AG20443 (cell line): Measurements from ENCODE around the gene SGF29.
"Not testable (repeated sequence)": the region's sequence is repeated elsewhere in the genome, so short reads cannot be mapped to it uniquely, and the experiment has no call there.

ENCODE experiments used
- DNase-seq: peaks from one replicate; pipeline ENCODE4 v3.0.0; 2012; ENCODE audit warnings: low spot score, mixed read lengths

Gene SGF29

DNA sequence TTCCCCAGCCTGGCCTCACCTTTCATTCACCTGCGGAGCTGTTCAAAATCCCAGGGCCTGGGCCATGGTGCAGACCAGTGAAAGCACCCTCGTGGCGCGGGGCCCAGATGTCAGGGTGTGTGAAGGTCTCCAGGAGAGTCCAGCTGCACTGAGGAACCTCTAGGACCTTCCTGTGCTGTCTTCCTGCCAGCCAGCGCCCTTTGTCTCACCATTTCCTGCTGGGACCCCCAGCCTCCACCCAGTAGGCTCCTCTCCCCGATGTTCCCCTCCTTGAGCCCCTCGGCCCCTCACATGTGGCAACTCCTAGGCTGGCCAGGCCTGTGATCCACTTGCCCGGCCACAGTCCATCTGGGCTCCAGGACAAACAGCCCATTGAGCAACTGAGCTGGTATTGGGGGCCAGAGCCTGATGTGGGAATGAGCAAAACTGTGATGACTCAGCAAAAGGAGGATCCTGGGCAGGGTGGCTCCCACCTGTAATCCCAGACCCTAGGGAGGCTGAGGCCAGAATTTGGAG lies 42.5 kb downstream of the SGF29 start:
- DNase-seq, result no peak

GRCh38 chr16:28596840-28597691 lies 43.3 kb downstream of the SGF29 start, which contains the start of gene SULT1A2:
TSS of gene SULT1A2 (minus strand) at chr16:28597050. CDS start at chr16:28595930, 1,120 bp downstream.
- no peak for DNase-seq

DNA sequence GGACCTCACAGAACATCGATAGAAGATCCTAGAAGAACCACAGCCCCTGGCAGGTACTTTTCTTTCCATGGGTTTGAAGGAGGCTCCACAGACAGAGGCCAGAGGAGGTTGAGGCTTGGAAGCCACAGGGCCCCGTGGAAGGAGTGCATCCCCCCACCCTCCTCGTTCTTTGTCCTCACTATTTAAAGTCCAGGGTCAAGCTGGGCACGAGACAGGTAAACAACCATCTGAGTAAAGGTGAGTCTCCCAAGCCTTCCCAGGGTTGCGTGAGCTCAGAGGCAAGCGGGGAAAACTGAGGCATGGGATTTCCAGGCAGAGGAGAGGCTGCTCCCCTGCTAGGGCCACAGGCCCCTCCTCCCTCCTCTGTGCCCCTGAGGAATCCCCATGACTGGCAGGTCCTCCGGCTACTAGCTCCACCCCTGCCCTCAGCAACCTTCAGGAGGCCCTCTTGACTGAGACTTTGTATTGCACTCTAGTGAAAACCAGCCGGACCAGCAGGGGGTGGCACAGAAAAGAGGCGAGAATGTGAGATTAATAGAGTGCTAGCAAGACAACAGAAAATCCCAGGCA lies 44.1 kb downstream of the SGF29 start:
- DNase-seq, result no peak

DNA sequence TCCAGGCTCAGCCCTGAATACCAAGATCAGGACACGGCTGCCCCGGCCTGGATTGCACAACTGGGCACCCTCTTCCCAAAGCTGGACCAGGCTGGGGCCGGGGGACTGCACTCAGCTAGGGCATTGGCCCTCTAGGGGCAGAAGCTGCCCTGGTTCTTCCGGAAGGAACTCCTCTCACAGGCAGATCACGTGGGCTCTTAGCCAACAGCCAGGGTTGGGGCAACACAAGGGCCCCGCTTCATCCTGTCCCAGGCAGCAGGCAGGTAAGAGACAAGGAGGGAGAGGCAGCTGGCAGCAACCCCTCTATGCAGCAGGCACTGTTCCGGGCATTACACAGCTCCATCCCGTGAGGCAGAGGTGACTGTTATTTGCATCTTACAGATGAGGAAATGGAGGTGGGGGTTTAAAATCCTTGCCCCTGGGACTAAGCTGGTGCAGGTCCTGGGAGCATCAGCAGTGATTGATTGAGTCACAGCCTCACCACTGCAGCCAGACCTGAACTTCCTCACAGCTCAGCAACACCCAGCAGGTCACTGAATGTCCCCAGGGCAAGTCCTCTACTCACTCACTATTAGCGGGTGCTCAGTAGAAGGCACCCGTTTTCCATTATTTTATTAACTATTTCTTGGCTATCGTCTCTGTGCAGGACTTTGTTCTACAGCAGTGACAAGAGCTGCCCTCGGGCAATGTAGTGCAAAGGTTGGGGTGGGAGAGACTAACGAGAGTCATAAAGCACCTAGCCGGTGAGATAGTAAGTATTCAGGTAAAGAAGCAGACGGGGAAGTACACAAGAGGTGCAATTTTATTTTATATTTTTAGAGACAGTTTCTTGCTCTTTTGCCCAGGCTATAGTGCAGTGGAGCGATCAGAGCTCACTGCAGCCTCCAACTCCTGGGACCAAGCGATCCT lies 45.9 kb downstream of the SGF29 start:
- DNase-seq, result not testable (repeated sequence)

DNA sequence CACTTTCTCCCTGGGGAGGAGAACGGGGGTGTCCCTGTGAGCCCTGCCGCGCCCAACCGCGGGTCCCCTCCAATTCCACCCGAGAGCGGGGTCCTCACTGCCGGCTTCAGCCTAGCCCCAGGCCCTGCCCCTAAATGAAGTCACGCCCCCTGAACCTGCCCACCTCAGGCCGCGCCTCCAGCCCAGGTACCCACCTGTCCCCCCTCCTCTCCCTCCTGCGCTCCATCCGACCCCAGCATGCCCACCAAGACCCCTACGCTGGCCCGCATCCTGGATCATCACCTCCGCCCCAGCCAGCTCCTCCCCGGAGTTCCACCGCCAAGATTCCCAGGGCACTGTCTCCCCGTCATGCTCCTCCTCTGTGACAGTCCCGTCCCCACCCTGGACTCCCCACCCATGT lies 47.2 kb downstream of the SGF29 start:
- DNase-seq, result not testable (repeated sequence)

- not testable (repeated sequence) for DNase-seq
Measured at GRCh38 chr16:28601589-28601988, 47.9 kb downstream of the SGF29 start.

DNA sequence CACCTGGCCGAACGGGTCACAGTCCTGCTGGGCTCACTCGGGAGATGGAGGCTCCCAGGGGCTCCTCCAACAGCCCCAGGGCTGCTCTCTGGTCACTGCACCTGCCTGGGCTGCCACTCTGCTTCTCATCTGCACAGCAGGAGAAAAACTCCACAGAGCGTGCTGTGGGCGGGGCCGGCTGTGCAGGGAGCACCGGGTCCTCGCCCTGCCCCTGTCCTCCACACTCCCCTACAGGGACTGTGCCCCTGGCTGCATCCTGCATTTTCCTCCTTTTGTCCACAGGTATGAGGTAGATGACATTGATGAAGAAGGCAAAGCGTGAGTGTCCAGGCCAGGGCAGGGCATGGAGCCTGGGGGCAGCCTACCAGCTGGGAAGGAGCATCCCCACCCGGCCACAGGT lies 48.3 kb downstream of the SGF29 start:
- DNase-seq, result not testable (repeated sequence)

DNA sequence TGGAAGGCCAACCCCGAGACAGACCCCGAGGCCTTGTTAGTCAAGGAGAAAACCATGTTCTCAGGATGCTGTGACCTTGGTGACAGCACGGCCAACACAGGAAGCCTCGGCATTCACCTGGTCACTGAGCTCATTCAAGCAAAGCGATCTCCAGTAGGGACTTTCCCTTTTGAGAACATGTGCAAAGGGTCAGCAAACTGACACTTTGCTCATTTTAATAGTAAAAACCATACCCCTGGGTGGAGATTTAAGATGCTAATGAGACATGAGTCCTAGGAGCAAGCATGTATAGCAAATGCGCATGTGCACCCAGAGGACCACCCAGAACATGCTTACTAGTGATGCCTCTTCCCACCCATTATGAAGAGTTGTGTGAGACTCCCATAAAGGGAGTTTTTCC lies 48.8 kb downstream of the SGF29 start:
- DNase-seq, result no peak

DNA sequence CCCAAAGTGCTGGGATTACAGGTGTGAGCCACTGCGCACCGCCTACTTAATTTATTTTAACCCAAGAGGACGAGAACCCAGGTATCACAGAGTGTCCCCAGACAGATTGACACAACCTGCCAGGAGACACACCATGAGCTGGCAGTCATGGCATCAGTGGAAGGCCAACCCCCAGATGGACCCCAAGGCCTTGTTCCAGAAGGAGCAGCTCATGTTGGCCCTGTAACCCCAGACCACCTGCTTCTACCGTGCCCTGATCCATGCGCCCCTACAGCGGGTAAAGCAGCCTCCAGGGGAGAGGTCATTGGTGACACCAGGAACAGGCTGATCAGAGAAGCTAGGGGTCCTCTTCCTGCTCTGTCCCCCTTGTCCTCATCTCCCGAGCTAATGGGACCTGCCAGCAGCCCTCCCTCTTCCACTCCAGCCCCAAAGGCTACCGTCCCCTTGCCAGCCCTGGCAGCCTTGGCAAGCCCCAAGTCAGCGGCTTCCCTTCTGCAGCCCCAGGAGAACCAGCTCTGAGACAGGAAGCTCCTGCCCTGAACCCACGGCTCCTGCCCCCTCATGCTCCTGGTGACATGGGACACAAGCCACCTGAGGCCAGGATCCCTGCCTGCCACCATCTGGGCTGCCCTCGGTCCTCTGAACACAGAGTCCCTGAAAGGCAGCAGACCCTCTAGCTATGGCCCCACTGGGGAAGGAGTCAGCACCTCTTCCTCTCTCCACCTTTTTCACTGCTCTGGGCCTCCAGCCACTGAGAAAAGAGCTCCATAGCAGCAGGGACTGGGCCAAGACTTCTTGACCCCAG lies 49.9 kb downstream of the SGF29 start:
- no peak for DNase-seq

- no peak for DNase-seq
Measured at GRCh38 chr16:28604186-28604565, 50.5 kb downstream of the SGF29 start.

DNA sequence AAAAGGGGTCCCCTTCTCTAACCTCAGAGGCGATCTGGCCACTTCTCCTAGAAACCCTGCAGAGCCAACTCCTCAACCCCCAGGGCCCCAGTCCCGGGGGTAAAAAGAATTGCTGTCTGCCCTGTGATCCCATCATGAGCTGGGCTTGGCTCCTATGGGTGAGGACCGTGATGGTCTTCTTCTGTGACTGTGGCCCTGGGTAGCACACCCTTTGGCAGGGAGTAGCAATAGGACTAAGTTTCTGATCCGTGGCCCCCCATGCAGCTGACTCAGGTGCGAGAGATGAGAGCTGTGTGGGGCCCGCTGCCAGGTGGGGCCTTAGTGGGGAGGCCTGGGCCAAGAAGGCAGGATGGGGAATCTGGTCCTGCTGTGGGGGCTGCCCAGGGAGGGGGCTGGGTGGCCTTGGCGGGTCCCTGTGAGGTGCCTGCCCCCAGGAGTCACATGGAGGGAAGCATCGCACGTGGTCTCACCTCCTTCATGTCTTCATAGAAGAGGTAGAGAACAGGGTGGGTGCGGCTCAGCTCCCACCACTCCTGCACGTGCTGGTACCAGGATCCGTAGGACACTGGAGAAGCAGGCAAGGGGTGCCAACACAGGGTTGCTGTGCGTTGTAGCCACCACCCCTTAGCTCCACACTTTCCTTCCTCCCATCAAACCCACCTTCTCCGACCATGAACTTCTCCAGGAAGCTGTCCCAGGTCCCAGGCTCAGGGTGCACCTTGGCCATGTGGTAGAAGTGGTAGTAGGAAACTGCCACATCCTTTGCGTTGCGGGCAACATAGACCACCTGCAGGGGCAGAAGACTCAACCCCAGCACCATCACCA lies 52.8 kb downstream of the SGF29 start:
- DNase-seq, result no peak

DNA sequence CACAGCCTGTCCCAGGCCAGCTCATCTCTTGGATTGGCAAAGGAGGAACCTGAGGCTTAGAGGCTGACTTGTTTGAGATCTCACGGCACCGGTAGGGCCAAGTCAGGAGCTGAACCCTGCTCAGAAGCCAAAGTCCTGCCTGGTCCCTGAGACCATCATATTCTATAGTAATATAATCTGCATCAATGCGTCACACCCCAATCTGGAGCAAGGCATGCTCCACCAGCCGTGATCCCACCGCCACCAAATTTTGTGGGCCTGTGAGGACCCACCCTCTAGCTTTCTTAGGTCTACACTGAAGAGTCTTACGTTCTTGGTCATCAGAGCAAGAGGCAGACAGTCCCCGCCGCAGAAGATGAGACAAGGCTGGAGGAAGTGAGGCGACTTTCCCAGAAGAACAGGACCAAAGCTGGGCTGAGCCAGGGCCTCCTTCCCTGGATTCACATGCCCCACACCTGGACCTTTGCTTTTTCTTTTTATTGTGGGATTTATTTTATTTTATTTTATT lies 53.5 kb downstream of the SGF29 start:
- DNase-seq, result no peak

GRCh38 chr16:28607681-28608495 lies 54.2 kb downstream of the SGF29 start:
- DNase-seq, result not testable (repeated sequence)

DNA sequence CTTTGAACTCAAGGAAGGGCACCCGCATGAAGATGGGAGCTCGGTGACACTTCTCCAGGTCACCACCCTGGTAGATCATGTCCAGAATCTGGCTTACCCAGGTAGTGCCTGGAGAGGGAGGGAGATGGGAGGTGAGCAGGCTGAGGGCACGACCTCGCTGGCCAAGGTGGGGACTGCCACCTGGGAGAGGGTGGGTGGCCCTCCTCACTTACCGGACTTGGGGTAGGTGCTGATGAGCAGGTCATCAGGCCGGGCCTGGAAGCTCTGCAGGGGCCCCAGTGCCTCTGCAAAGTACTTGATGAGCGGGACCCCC lies 54.7 kb downstream of the SGF29 start:
- DNase-seq, result not testable (repeated sequence)

- DNase-seq, result not testable (repeated sequence)
Measured at GRCh38 chr16:28608867-28609596, 55.3 kb downstream of the SGF29 start.

GRCh38 chr16:28609631-28610594 lies 56.2 kb downstream of the SGF29 start, which contains the start of gene SULT1A1:
TSS of gene SULT1A1 (minus strand) at chr16:28610044. CDS start at chr16:28608855, 1,189 bp downstream.
- no peak for DNase-seq

DNA sequence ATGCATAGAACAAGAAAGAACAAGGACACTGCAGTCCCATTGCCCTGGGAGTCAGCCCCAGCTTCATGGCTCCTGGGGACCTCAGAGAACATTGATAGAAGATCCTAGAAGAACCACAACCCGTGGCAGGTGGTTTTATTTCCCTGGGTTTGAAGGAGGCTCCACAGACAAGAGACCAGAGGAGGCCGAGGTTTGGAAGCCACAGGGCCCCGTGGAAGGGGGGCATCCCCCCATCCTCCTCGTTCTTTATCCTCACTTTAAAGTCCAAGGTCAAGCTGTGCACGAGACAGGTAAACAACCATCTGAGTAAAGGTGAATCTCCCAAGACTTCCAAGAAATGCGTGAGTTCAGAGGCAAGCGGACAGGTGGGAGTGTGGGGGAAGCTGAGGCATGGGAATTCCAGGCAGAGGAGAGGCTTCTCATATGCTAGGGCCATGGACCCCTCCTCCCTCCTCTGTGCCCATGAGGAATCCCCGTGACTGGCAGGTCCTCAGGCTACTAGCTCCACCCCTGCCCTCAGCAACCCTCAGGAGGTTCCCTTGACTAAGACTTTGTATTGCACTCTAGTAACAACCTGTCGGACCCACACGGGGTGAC lies 57.0 kb downstream of the SGF29 start:
- DNase-seq, result no peak
